ENCODE results near the gene ORAI2. TPM values are rescaled to one million over a fixed set of nuclear protein-coding genes. Genes with fewer than 3 reads are reported as not detected.

Gene ORAI2
- polyA plus RNA-seq, 1 donor from 2014 or later = 36.3 TPM

- TF ChIP-seq MXI1 (conservative IDR thresholded peaks at IDR 0.05; ENCODE audit: poor library complexity, severe bottlenecking) = no peak
- TF ChIP-seq POLR2AphosphoS5 (IDR thresholded peaks at IDR 0.05) = no peak
- TF ChIP-seq EZH2 (IDR thresholded peaks at IDR 0.05; ENCODE audit: borderline replicate concordance, insufficient read depth, low read length, poor library complexity, severe bottlenecking) = no peak
- TF ChIP-seq, protein P1, sequence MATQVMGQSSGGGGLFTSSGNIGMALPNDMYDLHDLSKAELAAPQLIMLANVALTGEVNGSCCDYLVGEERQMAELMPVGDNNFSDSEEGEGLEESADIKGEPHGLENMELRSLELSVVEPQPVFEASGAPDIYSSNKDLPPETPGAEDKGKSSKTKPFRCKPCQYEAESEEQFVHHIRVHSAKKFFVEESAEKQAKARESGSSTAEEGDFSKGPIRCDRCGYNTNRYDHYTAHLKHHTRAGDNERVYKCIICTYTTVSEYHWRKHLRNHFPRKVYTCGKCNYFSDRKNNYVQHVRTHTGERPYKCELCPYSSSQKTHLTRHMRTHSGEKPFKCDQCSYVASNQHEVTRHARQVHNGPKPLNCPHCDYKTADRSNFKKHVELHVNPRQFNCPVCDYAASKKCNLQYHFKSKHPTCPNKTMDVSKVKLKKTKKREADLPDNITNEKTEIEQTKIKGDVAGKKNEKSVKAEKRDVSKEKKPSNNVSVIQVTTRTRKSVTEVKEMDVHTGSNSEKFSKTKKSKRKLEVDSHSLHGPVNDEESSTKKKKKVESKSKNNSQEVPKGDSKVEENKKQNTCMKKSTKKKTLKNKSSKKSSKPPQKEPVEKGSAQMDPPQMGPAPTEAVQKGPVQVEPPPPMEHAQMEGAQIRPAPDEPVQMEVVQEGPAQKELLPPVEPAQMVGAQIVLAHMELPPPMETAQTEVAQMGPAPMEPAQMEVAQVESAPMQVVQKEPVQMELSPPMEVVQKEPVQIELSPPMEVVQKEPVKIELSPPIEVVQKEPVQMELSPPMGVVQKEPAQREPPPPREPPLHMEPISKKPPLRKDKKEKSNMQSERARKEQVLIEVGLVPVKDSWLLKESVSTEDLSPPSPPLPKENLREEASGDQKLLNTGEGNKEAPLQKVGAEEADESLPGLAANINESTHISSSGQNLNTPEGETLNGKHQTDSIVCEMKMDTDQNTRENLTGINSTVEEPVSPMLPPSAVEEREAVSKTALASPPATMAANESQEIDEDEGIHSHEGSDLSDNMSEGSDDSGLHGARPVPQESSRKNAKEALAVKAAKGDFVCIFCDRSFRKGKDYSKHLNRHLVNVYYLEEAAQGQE (IDR thresholded peaks at IDR 0.05; ENCODE audit: borderline replicate concordance) = no peak
- TF ChIP-seq CTCF (IDR thresholded peaks at IDR 0.05; ENCODE audit: poor library complexity, severe bottlenecking) = no peak
- TF ChIP-seq SMC3 (conservative IDR thresholded peaks at IDR 0.05; ENCODE audit: poor library complexity) = no peak
- TF ChIP-seq EP300 (conservative IDR thresholded peaks at IDR 0.05; ENCODE audit: poor library complexity, severe bottlenecking) = no peak
- no peak for TF ChIP-seq TAF1 (IDR thresholded peaks at IDR 0.05; ENCODE audit: low read depth)
- no peak for TF ChIP-seq RAD21 (conservative IDR thresholded peaks at IDR 0.05)
- no peak overlapping the region for H3K27ac ChIP-seq (ENCODE audit: low read length)
- no peak overlapping the region for H3K4me3 ChIP-seq (ENCODE audit: low read length)
- no peak overlapping the region for H3K9ac ChIP-seq (ENCODE audit: low read length)
- H3K9me3 ChIP-seq (ENCODE audit: low read length) = no peaks in the 10 kb centered on the region
- H3K4me2 ChIP-seq (ENCODE audit: low read length) = no peak overlapping the region
- no peaks in the 10 kb centered on the region for H3K36me3 ChIP-seq (ENCODE audit: insufficient read depth, low read length)
- H4K20me1 ChIP-seq (ENCODE audit: insufficient read depth) = no peaks in the 10 kb centered on the region
- no peaks in the 10 kb centered on the region for H3K27me3 ChIP-seq (ENCODE audit: insufficient read depth, low read depth, low read length)
- no peak overlapping the region for H2AFZ ChIP-seq (ENCODE audit: low read depth, low read length)
- no peaks in the 10 kb centered on the region for H3K9me2 ChIP-seq (ENCODE audit: insufficient read depth, low read length)
- no peaks in the 10 kb centered on the region for H3F3A ChIP-seq (ENCODE audit: insufficient read depth, low read length, poor library complexity, severe bottlenecking)
- H3K79me2 ChIP-seq (replicated peaks; ENCODE audit: insufficient read depth, low read length) = peaks cover 13% of the 10 kb centered on the region
Observed at GRCh38 chr7:102436118-102436517, 2.7 kb downstream of the ORAI2 start.

- TF ChIP-seq SMC3 (conservative IDR thresholded peaks at IDR 0.05; ENCODE audit: poor library complexity) = no peak
- TF ChIP-seq POLR2AphosphoS5 (IDR thresholded peaks at IDR 0.05) = no peak
- TF ChIP-seq, protein P1 (IDR thresholded peaks at IDR 0.05; ENCODE audit: borderline replicate concordance) = no peak
- no peak for TF ChIP-seq MXI1 (conservative IDR thresholded peaks at IDR 0.05; ENCODE audit: poor library complexity, severe bottlenecking)
- no peak for TF ChIP-seq TAF1 (IDR thresholded peaks at IDR 0.05; ENCODE audit: low read depth)
- no peak for TF ChIP-seq CTCF (IDR thresholded peaks at IDR 0.05; ENCODE audit: poor library complexity, severe bottlenecking)
- TF ChIP-seq RAD21 (conservative IDR thresholded peaks at IDR 0.05) = no peak
- no peak for TF ChIP-seq EZH2 (IDR thresholded peaks at IDR 0.05; ENCODE audit: borderline replicate concordance, insufficient read depth, low read length, poor library complexity, severe bottlenecking)
- no peak for TF ChIP-seq EP300 (conservative IDR thresholded peaks at IDR 0.05; ENCODE audit: poor library complexity, severe bottlenecking)
- no peak overlapping the region for H3K27ac ChIP-seq (ENCODE audit: low read length)
- H3K4me2 ChIP-seq (ENCODE audit: low read length) = no peak overlapping the region
Observed at GRCh38 chr7:102439963-102440795, 6.8 kb downstream of the ORAI2 start.

More at GRCh38 chr7:102439963-102440795, 6.8 kb downstream of the ORAI2 start:
- H4K20me1 ChIP-seq (ENCODE audit: insufficient read depth) = no peaks in the 10 kb centered on the region
- H3F3A ChIP-seq (ENCODE audit: insufficient read depth, low read length, poor library complexity, severe bottlenecking) = no peaks in the 10 kb centered on the region
- no peaks in the 10 kb centered on the region for H3K27me3 ChIP-seq (ENCODE audit: insufficient read depth, low read depth, low read length)
- no peaks in the 10 kb centered on the region for H3K9me3 ChIP-seq (ENCODE audit: low read length)
- H3K9me2 ChIP-seq (ENCODE audit: insufficient read depth, low read length) = no peaks in the 10 kb centered on the region
- no peak overlapping the region for H2AFZ ChIP-seq (ENCODE audit: low read depth, low read length)
- no peaks in the 10 kb centered on the region for H3K79me2 ChIP-seq (replicated peaks; ENCODE audit: insufficient read depth, low read length)
- no peak overlapping the region for H3K4me3 ChIP-seq (ENCODE audit: low read length)
- H3K9ac ChIP-seq (ENCODE audit: low read length) = no peak overlapping the region
- H3K36me3 ChIP-seq (ENCODE audit: insufficient read depth, low read length) = no peaks in the 10 kb centered on the region
